AG10803 (cell line): Measurements from ENCODE around the gene KLF12.

ENCODE experiments used
- DNase-seq: peaks from one replicate; pipeline ENCODE4 v3.0.0; 2010; ENCODE audit warnings: low read depth
- H3K4me3 ChIP-seq: 2 replicates; pipeline ENCODE4 v1.5.1; 2011; ENCODE audit warnings: mild to moderate bottlenecking, low read length, control low read depth
- CTCF ChIP-seq: conservative IDR thresholded peaks from 2 replicates; pipeline ENCODE4 v1.5.1; 2011; ENCODE audit warnings: mild to moderate bottlenecking, low read length, control low read depth, inconsistent platforms

The KLF12 gene

GRCh38 chr13:74134221-74134776 lies at the start of gene KLF12:
Gene KLF12, minus strand, starts transcription at chr13:74134404.
- peak within 1 kb of the TSS; percentile 91 for H3K4me3 ChIP-seq
- DNase-seq, result peak; percentile 93

GRCh38 chr13:74182491-74182890 lies 48.3 kb upstream of the KLF12 start:
- no peak for DNase-seq
- no peak for TF ChIP-seq CTCF
- H3K4me3 ChIP-seq, result no peak overlapping the region

More at GRCh38 chr13:74134221-74134776, at the start of gene KLF12:
- no peak for TF ChIP-seq CTCF

GRCh38 chr13:74174810-74175209 lies 40.6 kb upstream of the KLF12 start:
- H3K4me3 ChIP-seq, result no peak overlapping the region
- TF ChIP-seq CTCF, result no peak
- no peak for DNase-seq

- no peak for DNase-seq
- TF ChIP-seq CTCF, result no peak
- H3K4me3 ChIP-seq, result no peak overlapping the region
These were observed 39.6 kb upstream of the KLF12 start for GRCh38 chr13:74173822-74174221.

- TF ChIP-seq CTCF, result no peak
- DNase-seq, result no peak
- H3K4me3 ChIP-seq, result no peak overlapping the region
These were observed 37.4 kb upstream of the KLF12 start for GRCh38 chr13:74171641-74172040.

- TF ChIP-seq CTCF, result no peak
- no peak overlapping the region for H3K4me3 ChIP-seq
- DNase-seq, result no peak
These were observed 35.5 kb upstream of the KLF12 start for GRCh38 chr13:74169676-74170075.

GRCh38 chr13:74168263-74168675 lies 34.1 kb upstream of the KLF12 start:
- H3K4me3 ChIP-seq, result no peak overlapping the region
- TF ChIP-seq CTCF, result no peak
- DNase-seq, result no peak
